ENCODE measurements around the gene GHITM. TPM values are rescaled to one million over a fixed set of nuclear protein-coding genes. Genes with fewer than 3 reads are reported as not detected.
"Not testable (repeated sequence)": the region's sequence is repeated elsewhere in the genome, so short reads cannot be mapped to it uniquely, and the experiment has no call there.

The GHITM gene
- total RNA-seq, 1 donor from 2014 or later = 122 TPM

DNA sequence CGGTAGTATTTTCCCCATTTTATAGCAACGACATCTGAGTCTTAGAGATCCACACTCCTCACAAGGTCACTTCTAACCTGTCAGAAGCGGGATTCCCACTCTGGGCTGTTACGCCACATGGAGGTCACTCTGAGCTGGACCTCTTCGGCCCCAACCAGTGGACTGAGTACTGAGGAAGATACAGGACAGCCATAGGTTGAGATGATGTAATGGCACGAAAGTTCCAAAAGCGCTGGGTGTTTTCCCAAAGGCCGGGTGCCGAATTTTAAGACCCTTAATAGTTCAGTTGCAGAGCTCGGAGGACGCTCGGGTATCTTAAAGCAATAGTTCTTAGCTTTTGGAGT lies 699 bp downstream of the GHITM start:
- Histone ChIP-seq H3K27me3 (ENCODE audit: control insufficient read depth in 3 of 3, insufficient read depth in 3 of 3, low read length in 3 of 3) (no peaks in the 10 kb centered on the region), H3K27ac (ENCODE audit: low read depth, low read length) (peak overlapping the region; percentile 98), H3K4me3 (ENCODE audit: low read length in 3 of 3) (peak overlapping the region; percentile 97 to 98 (median 97)), H3K36me3 (ENCODE audit: control insufficient read depth in 3 of 3, insufficient read depth in 3 of 3, low read length in 3 of 3) (peaks cover 21 to 22% (median 22%) of the 10 kb centered on the region in 3 donors), H3K9ac (ENCODE audit: low read depth in 1 of 3, low read length in 3 of 3) (peak overlapping the region; percentile 98 to 99 (median 99)), H3K9me3 (ENCODE audit: control insufficient read depth in 3 of 3, low read length in 3 of 3) (no peaks in the 10 kb centered on the region), H3K4me1 (ENCODE audit: control insufficient read depth in 3 of 3, insufficient read depth in 3 of 3, low read length in 3 of 3) (peaks cover 15 to 18% (median 15%) of the 10 kb centered on the region in 3 donors)

DNA sequence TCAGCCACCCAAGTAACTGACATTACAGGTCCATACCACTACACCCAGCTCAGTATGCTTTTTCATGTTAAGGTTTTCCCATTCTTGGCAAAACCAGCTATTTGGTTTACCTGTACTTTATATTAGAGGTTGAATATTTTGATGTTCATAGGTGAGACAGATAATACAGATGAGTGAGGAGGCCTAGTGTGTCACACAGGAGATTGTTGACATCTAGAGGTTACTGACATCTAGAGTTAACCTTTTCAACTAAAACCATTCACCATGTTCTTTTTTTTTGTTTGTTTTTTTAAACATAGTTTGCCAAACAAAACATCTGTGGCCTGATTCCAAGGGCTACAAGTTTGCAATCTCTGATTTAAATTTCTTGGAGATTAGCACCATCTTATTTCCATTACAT lies 8.0 kb downstream of the GHITM start:
- no peak overlapping the region for H3K9ac ChIP-seq (ENCODE audit: low read depth in 1 of 3, low read length in 3 of 3)
- H3K27ac ChIP-seq (ENCODE audit: low read depth, low read length) = no peak overlapping the region
- no peaks in the 10 kb centered on the region for H3K27me3 ChIP-seq (ENCODE audit: control insufficient read depth in 3 of 3, insufficient read depth in 3 of 3, low read length in 3 of 3)
- H3K9me3 ChIP-seq (ENCODE audit: control insufficient read depth in 3 of 3, low read length in 3 of 3) = no peaks in the 10 kb centered on the region
- no peak overlapping the region for H3K4me3 ChIP-seq (ENCODE audit: low read length in 3 of 3)
- H3K4me1 ChIP-seq (ENCODE audit: control insufficient read depth in 3 of 3, insufficient read depth in 3 of 3, low read length in 3 of 3) = no peaks in the 10 kb centered on the region
- peaks cover 55 to 86% (median 79%) of the 10 kb centered on the region in 3 donors for H3K36me3 ChIP-seq (ENCODE audit: control insufficient read depth in 3 of 3, insufficient read depth in 3 of 3, low read length in 3 of 3)

DNA sequence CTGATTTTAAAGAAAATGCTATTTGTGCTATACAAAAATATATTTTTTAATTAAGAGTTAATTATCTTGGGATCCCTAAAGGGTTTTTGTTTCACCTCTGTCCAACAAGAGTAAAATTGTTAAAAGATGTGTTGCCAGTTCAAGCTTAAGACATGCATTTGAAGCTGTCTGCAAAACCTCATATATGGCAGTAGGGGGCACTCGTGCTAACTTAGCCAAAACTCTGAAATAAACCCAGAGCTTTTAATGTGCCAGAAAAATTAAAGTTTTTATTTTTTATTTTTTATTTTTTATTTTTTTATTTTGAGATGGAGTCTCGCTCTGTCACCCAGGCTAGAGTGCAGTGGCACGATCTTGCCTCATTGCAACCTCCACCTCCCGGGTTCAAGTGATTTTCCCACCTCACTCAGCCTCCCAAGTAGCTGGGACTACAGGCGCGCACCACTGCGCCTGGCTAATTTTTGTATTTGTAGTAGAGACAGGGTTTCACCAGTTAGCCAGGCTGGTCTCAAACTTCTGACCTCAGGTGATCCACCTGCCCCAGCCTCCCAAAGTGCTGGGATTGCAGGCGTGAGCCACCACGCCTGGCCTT lies 8.8 kb downstream of the GHITM start:
- not testable (repeated sequence) for H3K27ac ChIP-seq (ENCODE audit: low read depth, low read length); H3K9ac ChIP-seq (ENCODE audit: low read depth in 1 of 3, low read length in 3 of 3); H3K4me3 ChIP-seq (ENCODE audit: low read length in 3 of 3); H3K9me3 ChIP-seq (ENCODE audit: control insufficient read depth in 3 of 3, low read length in 3 of 3); H3K27me3 ChIP-seq (ENCODE audit: control insufficient read depth in 3 of 3, insufficient read depth in 3 of 3, low read length in 3 of 3); H3K4me1 ChIP-seq (ENCODE audit: control insufficient read depth in 3 of 3, insufficient read depth in 3 of 3, low read length in 3 of 3)
- H3K36me3 ChIP-seq (ENCODE audit: control insufficient read depth in 3 of 3, insufficient read depth in 3 of 3, low read length in 3 of 3) = peaks cover 54 to 86% (median 81%) of the 10 kb centered on the region in 3 donors

DNA sequence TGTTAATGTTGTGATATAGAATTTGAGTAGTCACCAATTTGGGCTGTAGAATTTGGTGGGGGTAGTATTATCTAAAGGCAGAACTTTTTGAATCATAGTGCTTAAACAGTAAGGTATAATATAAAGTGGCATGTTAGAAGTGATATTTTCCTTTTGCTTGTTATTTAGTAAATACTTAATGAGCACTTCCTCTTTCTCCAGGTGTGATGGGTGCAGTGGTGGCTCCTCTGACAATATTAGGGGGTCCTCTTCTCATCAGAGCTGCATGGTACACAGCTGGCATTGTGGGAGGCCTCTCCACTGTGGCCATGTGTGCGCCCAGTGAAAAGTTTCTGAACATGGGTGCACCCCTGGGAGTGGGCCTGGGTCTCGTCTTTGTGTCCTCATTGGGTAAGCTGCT lies 10.5 kb downstream of the GHITM start:
- H3K4me1 ChIP-seq (ENCODE audit: control insufficient read depth in 3 of 3, insufficient read depth in 3 of 3, low read length in 3 of 3) = no peaks in the 10 kb centered on the region
- no peak overlapping the region for H3K9ac ChIP-seq (ENCODE audit: low read depth in 1 of 3, low read length in 3 of 3)
- no peak overlapping the region for H3K27ac ChIP-seq (ENCODE audit: low read depth, low read length)
- H3K4me3 ChIP-seq (ENCODE audit: low read length in 3 of 3) = no peak overlapping the region
- peaks cover 41 to 90% (median 78%) of the 10 kb centered on the region in 3 donors for H3K36me3 ChIP-seq (ENCODE audit: control insufficient read depth in 3 of 3, insufficient read depth in 3 of 3, low read length in 3 of 3)
- H3K9me3 ChIP-seq (ENCODE audit: control insufficient read depth in 3 of 3, low read length in 3 of 3) = no peaks in the 10 kb centered on the region
- no peaks in the 10 kb centered on the region for H3K27me3 ChIP-seq (ENCODE audit: control insufficient read depth in 3 of 3, insufficient read depth in 3 of 3, low read length in 3 of 3)

DNA sequence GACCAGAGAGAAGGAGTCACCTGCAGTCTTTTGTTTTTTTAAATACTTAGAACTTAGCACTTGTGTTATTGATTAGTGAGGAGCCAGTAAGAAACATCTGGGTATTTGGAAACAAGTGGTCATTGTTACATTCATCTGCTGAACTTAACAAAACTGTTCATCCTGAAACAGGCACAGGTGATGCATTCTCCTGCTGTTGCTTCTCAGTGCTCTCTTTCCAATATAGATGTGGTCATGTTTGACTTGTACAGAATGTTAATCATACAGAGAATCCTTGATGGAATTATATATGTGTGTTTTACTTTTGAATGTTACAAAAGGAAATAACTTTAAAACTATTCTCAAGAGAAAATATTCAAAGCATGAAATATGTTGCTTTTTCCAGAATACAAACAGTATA lies 13.5 kb downstream of the GHITM start:
- H3K9me3 ChIP-seq (ENCODE audit: control insufficient read depth in 3 of 3, low read length in 3 of 3) = no peaks in the 10 kb centered on the region
- no peak overlapping the region for H3K27ac ChIP-seq (ENCODE audit: low read depth, low read length)
- H3K27me3 ChIP-seq (ENCODE audit: control insufficient read depth in 3 of 3, insufficient read depth in 3 of 3, low read length in 3 of 3) = no peaks in the 10 kb centered on the region
- no peak overlapping the region for H3K4me3 ChIP-seq (ENCODE audit: low read length in 3 of 3)
- no peaks in the 10 kb centered on the region for H3K4me1 ChIP-seq (ENCODE audit: control insufficient read depth in 3 of 3, insufficient read depth in 3 of 3, low read length in 3 of 3)
- H3K36me3 ChIP-seq (ENCODE audit: control insufficient read depth in 3 of 3, insufficient read depth in 3 of 3, low read length in 3 of 3) = peaks cover 29 to 69% (median 62%) of the 10 kb centered on the region in 3 donors
- no peak overlapping the region for H3K9ac ChIP-seq (ENCODE audit: low read depth in 1 of 3, low read length in 3 of 3)

DNA sequence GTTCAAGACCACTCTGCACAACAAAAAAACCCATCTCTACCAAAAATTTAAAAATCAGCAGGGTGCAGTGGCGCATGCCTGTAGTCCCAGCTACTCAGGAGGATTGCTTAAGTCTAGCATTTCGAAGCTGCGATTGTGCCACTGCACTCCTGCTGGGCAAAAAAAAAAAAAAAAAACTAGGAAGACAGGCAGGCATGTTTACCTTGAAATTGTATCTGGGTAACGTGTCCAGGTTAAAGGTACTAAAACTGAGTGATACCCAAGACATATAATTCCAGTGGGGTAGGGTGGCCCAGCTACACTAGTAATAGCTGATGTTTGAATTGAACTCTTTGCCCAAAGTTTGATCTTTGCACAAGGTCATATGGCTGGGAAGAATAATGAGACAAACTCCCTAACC lies 16.2 kb downstream of the GHITM start:
- Histone ChIP-seq H3K27me3 (ENCODE audit: control insufficient read depth in 3 of 3, insufficient read depth in 3 of 3, low read length in 3 of 3) (peaks cover 0 to 5% (median 3%) of the 10 kb centered on the region in 3 donors), H3K36me3 (ENCODE audit: control insufficient read depth in 3 of 3, insufficient read depth in 3 of 3, low read length in 3 of 3) (peaks cover 15 to 48% (median 38%) of the 10 kb centered on the region in 3 donors), H3K27ac (ENCODE audit: low read depth, low read length) (no peak overlapping the region), H3K4me1 (ENCODE audit: control insufficient read depth in 3 of 3, insufficient read depth in 3 of 3, low read length in 3 of 3) (no peaks in the 10 kb centered on the region), H3K9ac (ENCODE audit: low read depth in 1 of 3, low read length in 3 of 3) (no peak overlapping the region), H3K4me3 (ENCODE audit: low read length in 3 of 3) (no peak overlapping the region), H3K9me3 (ENCODE audit: control insufficient read depth in 3 of 3, low read length in 3 of 3) (no peaks in the 10 kb centered on the region)

DNA sequence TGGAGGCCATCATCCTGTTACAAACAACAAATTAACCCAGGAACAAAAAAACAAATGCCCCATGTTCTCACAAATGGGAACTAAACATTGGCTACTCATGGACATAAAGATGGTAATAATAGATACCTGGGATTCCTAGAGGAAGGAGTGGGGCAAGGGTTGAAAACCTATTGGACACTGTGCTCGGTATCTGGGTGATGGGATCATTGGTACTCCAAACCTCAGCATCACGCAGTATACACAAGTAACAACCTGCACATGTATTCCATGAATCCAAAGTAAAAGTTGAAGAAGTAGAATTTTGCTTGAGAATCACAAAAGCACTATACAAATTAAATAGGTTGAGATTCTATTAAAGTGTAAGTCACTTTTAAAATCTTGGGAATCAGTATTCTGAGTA lies 16.7 kb downstream of the GHITM start:
- Histone ChIP-seq H3K9ac (ENCODE audit: low read depth in 1 of 3, low read length in 3 of 3) (no peak overlapping the region), H3K27ac (ENCODE audit: low read depth, low read length) (no peak overlapping the region), H3K27me3 (ENCODE audit: control insufficient read depth in 3 of 3, insufficient read depth in 3 of 3, low read length in 3 of 3) (peaks cover 1 to 8% (median 3%) of the 10 kb centered on the region in 3 donors), H3K36me3 (ENCODE audit: control insufficient read depth in 3 of 3, insufficient read depth in 3 of 3, low read length in 3 of 3) (peaks cover 10 to 43% (median 33%) of the 10 kb centered on the region in 3 donors), H3K9me3 (ENCODE audit: control insufficient read depth in 3 of 3, low read length in 3 of 3) (no peaks in the 10 kb centered on the region), H3K4me1 (ENCODE audit: control insufficient read depth in 3 of 3, insufficient read depth in 3 of 3, low read length in 3 of 3) (no peaks in the 10 kb centered on the region), H3K4me3 (ENCODE audit: low read length in 3 of 3) (no peak overlapping the region)

DNA sequence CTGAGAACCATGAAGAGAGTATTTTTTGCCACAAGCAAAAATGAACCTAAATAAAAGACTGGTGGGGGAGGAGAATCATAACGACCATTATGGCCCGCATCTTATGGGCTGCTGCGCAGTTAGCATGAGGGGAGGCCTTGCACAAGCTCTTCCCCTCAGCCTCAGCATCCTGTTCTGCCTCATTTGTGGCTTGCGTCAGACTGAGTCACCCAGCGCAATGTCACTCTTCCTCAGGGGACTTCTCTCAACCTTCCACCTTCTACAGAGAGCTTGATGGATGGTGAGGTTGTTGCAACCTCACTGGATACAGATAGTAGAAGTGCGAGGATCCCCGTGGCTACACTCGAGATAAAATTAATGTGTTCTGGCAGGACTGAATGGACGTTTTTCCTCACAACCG lies 17.5 kb downstream of the GHITM start:
- no peak overlapping the region for H3K27ac ChIP-seq (ENCODE audit: low read depth, low read length)
- no peak overlapping the region for H3K9ac ChIP-seq (ENCODE audit: low read depth in 1 of 3, low read length in 3 of 3)
- no peaks in the 10 kb centered on the region for H3K9me3 ChIP-seq (ENCODE audit: control insufficient read depth in 3 of 3, low read length in 3 of 3)
- H3K36me3 ChIP-seq (ENCODE audit: control insufficient read depth in 3 of 3, insufficient read depth in 3 of 3, low read length in 3 of 3) = peaks cover 8 to 37% (median 30%) of the 10 kb centered on the region in 3 donors
- no peak overlapping the region for H3K4me3 ChIP-seq (ENCODE audit: low read length in 3 of 3)
- H3K4me1 ChIP-seq (ENCODE audit: control insufficient read depth in 3 of 3, insufficient read depth in 3 of 3, low read length in 3 of 3) = no peaks in the 10 kb centered on the region
- H3K27me3 ChIP-seq (ENCODE audit: control insufficient read depth in 3 of 3, insufficient read depth in 3 of 3, low read length in 3 of 3) = peaks cover 3 to 11% (median 6%) of the 10 kb centered on the region in 3 donors

DNA sequence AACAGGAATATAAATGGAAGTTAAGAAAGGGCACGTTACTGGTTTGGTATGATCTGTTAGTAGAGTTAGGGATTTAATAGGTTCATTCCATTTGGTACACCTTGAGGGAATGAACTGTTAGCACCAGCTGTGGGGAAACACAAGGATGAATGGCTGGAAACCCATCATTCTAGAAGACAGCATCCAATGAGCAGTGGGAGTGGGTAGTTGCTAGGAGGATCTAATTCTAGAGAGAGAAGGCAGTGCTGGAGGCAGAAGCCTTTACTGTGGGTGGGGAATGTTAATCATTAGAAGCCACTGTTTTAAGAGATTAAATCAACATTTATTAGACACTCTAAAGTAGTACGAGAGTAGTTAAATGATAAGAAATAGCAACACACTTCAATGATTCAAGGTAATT lies 18.8 kb downstream of the GHITM start:
- no peaks in the 10 kb centered on the region for H3K9me3 ChIP-seq (ENCODE audit: control insufficient read depth in 3 of 3, low read length in 3 of 3)
- H3K4me3 ChIP-seq (ENCODE audit: low read length in 3 of 3) = no peak overlapping the region
- H3K27me3 ChIP-seq (ENCODE audit: control insufficient read depth in 3 of 3, insufficient read depth in 3 of 3, low read length in 3 of 3) = peaks cover 3 to 14% (median 13%) of the 10 kb centered on the region in 3 donors
- H3K4me1 ChIP-seq (ENCODE audit: control insufficient read depth in 3 of 3, insufficient read depth in 3 of 3, low read length in 3 of 3) = no peaks in the 10 kb centered on the region
- no peak overlapping the region for H3K9ac ChIP-seq (ENCODE audit: low read depth in 1 of 3, low read length in 3 of 3)
- peaks cover 4 to 24% (median 18%) of the 10 kb centered on the region in 3 donors for H3K36me3 ChIP-seq (ENCODE audit: control insufficient read depth in 3 of 3, insufficient read depth in 3 of 3, low read length in 3 of 3)
- H3K27ac ChIP-seq (ENCODE audit: low read depth, low read length) = no peak overlapping the region

DNA sequence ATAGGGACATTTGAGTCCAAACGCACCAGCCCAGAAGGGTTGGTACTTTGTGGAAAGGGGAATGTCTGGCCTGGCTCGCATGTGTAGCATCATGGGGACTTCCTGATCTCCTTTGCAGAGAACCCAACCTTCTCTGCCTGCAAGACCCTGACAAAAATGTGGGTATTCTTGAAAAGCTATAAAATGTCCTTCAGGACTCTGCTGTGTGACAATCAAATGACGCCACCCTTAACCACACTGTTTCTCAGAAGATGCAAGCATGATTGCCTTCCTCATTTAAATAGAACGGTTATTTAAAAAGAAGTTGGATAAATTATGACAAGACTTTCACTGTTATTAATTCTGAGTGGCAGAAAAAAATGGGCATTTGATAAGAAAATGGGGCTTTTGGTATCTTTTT lies 19.2 kb downstream of the GHITM start:
- H3K27me3 ChIP-seq (ENCODE audit: control insufficient read depth in 3 of 3, insufficient read depth in 3 of 3, low read length in 3 of 3) = peaks cover 3 to 14% (median 13%) of the 10 kb centered on the region in 3 donors
- H3K9me3 ChIP-seq (ENCODE audit: control insufficient read depth in 3 of 3, low read length in 3 of 3) = no peaks in the 10 kb centered on the region
- no peak overlapping the region for H3K27ac ChIP-seq (ENCODE audit: low read depth, low read length)
- H3K9ac ChIP-seq (ENCODE audit: low read depth in 1 of 3, low read length in 3 of 3) = no peak overlapping the region
- peaks cover 4 to 19% (median 13%) of the 10 kb centered on the region in 3 donors for H3K36me3 ChIP-seq (ENCODE audit: control insufficient read depth in 3 of 3, insufficient read depth in 3 of 3, low read length in 3 of 3)
- no peak overlapping the region for H3K4me3 ChIP-seq (ENCODE audit: low read length in 3 of 3)
- H3K4me1 ChIP-seq (ENCODE audit: control insufficient read depth in 3 of 3, insufficient read depth in 3 of 3, low read length in 3 of 3) = no peaks in the 10 kb centered on the region
